Stimulated activated CD4-positive, alpha-beta T cell treated with anti-CD3 and anti-CD28 coated beads, Interleukin-4, amount 100 ng/mL, for 48 hours (primary cell): ENCODE results near the gene TP53I11.

Experiments used
- DNase-seq, 2 donors: peaks; one replicate each; pipeline ENCODE4 v3.0.0-alpha.2; 2020; ENCODE audit warnings: low read depth in 2 of 2

Gene TP53I11

GRCh38 chr11:44914105-44914504 is 36.6 kb downstream of the TP53I11 start:
- DNase-seq, result no peak

- DNase-seq, result no peak
Measured at GRCh38 chr11:44913502-44913901, 37.2 kb downstream of the TP53I11 start.

- no peak for DNase-seq
Measured at GRCh38 chr11:44912270-44912987, 38.3 kb downstream of the TP53I11 start.

GRCh38 chr11:44911029-44911814 is 39.5 kb downstream of the TP53I11 start:
- DNase-seq, result peak; percentile 79 to 94

GRCh38 chr11:44910591-44910990 is 40.1 kb downstream of the TP53I11 start:
- no peak for DNase-seq

GRCh38 chr11:44909557-44909956 is 41.1 kb downstream of the TP53I11 start:
- DNase-seq, result no peak

- DNase-seq, result no peak
Measured at GRCh38 chr11:44906649-44907048, 44.0 kb downstream of the TP53I11 start.

- no peak for DNase-seq
Measured at GRCh38 chr11:44905131-44905866, 45.4 kb downstream of the TP53I11 start.

GRCh38 chr11:44904261-44905020 is 46.2 kb downstream of the TP53I11 start:
- DNase-seq, result no peak

GRCh38 chr11:44903518-44903917 is 47.2 kb downstream of the TP53I11 start:
- DNase-seq, result no peak

GRCh38 chr11:44903035-44903434 is 47.6 kb downstream of the TP53I11 start:
- no peak for DNase-seq

GRCh38 chr11:44901786-44902185 is 48.9 kb downstream of the TP53I11 start:
- no peak for DNase-seq

- no peak for DNase-seq
Measured at GRCh38 chr11:44901120-44901633, 49.5 kb downstream of the TP53I11 start.

- DNase-seq, result peak; percentile 15 to 42
Measured at GRCh38 chr11:44899959-44900358, 50.7 kb downstream of the TP53I11 start.

GRCh38 chr11:44893846-44894617 is 56.7 kb downstream of the TP53I11 start:
- peak; percentile 57 to 61 for DNase-seq

- no peak for DNase-seq
Measured at GRCh38 chr11:44893308-44893822, 57.3 kb downstream of the TP53I11 start.

- DNase-seq, result no peak
Measured at GRCh38 chr11:44892843-44893242, 57.8 kb downstream of the TP53I11 start.

GRCh38 chr11:44889266-44889665 is 61.4 kb downstream of the TP53I11 start:
- no peak for DNase-seq

GRCh38 chr11:44887636-44888035 is 63.0 kb downstream of the TP53I11 start:
- no peak for DNase-seq

- no peak for DNase-seq
Measured at GRCh38 chr11:44886790-44887140, 63.9 kb downstream of the TP53I11 start.
